Caki2 (cell line): ENCODE data around the gene B3GLCT. TPM values are rescaled to one million over a fixed set of nuclear protein-coding genes. Genes with fewer than 3 reads are reported as not detected.
"Not testable (repeated sequence)": the region's sequence is repeated elsewhere in the genome, so short reads cannot be mapped to it uniquely, and the experiment has no call there.

Experiments
- DNase-seq: peaks from one replicate; pipeline ENCODE4 v3.0.0-alpha.2; 2015; ENCODE audit warnings: low read depth
- in situ Hi-C: cut with HindIII; loops from 2 replicates; pipeline ENCODE4 v1.10.0; 2016; ENCODE audit warnings: low sequenced_read_pairs, low pct_unique_long_range_greater_than_20kb, mixed read lengths
- total RNA-seq: library from RNA; depleted of rRNA; stranded (reverse); fragments of >200 nt; shearing (Covaris generic); gene quantifications from 2 replicates; pipeline ENCODE4 v1.2.3, GENCODE V29; 2014; ENCODE audit warnings: low replicate concordance

The B3GLCT gene
- total RNA-seq, 1 experiment from 2014 or later, result 8.7 TPM

DNA sequence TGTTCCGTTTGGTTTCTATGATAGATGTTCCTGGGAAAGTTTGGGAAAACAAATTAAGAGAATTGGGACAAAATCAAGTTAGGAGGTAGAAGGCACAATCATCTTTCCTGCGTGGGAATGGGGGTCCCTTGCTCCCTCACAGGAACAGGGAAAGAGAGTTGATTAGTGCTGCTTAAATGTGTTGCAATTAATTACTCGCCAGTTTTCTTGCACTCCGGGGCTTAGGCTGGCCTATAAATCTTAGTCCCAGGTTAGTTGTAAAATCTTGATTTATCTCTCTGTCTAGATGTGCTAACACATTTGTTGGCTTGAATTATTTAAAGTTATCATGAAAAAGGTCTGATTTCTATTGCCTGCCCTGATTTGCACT lies 10.1 kb downstream of the B3GLCT start:
- in situ Hi-C loops, result no loop called here
- no peak for DNase-seq

DNA sequence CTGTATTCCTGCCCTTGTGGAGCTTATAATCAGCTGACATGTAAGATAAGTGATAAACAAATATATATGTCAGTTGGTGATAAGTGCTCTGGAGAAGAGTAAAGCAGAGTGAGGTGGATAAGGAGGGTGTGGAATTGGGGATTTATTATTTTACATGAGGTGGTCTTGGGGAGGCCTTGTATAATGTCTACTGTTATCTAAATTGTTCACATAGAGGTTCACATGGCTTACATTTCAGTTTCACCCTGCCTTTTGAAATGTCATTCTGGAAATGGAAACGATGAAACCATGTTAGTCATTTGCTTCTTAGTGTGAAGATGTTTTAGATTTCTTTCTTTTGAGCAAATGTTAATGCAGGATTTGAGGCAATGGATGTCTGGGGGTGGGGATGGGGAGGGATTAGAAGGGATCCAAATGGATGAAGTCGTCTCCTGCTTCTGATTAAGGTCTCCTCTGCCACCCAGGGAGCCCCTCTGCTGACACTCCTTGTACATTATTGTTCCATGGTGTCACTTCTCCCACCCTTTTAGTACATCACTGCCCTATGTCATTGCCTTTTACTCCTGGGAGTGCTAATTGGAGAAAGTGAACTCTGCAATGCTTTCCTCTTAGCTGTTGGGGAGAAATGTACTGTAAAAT lies 14.0 kb downstream of the B3GLCT start:
- DNase-seq, result no peak
- in situ Hi-C loops, result no loop called here

DNA sequence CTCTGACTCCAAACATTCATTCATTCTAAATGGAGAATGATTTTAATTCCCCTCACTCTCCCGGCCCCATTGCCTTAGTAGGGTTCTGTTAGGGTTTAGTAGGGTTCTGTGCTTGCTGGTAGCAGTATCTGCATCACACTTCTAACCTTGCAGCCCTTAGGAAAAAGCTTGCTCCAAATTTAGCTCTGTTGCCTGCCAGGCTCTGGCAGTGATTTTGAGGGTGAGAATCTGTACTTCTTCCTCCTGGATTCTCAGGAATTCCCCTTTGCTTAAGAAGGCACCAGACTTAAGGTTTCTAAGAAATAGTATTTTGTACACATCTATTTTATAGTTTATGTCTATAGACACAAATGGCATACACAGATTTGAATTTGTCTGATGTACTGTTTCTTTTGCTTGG lies 14.7 kb downstream of the B3GLCT start:
- in situ Hi-C loops, result no loop called here
- DNase-seq, result no peak

DNA sequence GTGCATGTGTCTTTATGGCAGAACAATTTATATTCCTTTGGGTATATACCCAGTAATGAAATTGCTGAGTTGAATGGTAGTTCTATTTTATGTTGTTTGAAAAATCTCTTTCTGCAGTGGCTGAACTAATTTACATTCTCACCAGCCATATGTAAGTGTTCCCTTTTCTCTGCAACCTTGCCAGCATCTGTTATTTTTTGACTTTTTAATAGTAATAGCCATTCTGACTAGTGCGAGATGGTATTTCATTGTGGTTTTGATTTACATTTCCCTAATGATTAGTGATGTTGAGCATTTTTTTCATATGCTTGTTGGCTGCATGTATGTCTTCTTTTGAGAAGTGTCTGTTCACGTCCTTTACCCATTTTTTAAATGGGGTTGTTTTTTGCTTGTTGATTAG lies 17.1 kb downstream of the B3GLCT start:
- DNase-seq, in situ Hi-C loops: not testable (repeated sequence)

DNA sequence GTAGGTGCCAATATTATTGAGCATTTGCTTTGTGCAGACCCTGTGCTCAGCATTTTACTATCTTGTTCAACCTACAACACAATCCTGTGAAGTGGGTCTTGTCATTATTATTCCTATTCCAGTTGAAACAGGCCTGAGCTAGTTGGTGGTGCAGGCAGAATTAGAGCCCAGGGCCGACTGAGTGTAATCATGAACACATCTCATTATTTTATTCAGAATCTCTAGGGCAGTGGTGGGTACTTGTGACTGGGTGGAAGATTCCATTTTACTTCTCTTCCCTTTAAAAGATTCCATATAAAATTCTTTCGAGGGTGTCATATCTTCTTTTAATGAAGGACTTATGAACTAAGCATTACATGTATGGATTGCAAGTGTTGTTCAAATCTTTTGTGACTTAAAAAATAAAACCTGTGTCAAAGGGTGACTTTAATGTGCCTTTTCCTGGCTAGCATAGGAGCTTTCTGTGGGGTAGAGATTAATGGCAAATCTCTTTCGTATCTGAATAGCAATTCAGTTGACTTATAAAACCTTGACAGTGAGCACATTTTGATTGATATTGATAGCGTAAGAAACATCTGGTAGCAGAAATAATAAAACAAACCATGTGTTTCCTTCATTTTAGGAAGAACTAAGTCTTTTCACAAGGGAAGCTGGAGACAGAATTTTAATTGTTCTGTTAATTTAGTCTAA lies 20.3 kb downstream of the B3GLCT start:
- DNase-seq, result no peak
- in situ Hi-C loops, result no loop called here

DNA sequence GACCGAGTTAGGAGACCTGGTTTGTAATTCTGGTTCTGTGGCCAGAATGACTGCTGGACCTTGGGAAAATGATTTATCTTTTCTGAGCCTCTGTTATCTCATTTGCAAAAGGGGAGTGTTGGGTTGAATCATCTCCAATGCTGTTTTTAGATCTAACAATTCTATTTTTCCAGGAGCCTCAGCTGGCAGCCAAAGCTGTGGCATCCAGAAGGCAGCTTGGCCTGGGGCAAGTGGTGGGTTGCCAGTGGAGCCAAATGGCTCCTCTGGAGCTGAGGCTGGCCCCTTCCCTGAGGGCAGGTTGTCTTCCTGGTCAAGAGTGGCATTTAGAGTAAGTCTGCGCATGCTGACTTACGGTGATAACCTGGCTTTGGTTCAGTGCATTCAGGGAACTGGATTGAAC lies 21.3 kb downstream of the B3GLCT start:
- in situ Hi-C loops, result no loop called here
- DNase-seq, result no peak

GRCh38 chr13:31223215-31223614 lies 23.4 kb downstream of the B3GLCT start:
- in situ Hi-C loops, result no loop called here
- DNase-seq, result no peak

DNA sequence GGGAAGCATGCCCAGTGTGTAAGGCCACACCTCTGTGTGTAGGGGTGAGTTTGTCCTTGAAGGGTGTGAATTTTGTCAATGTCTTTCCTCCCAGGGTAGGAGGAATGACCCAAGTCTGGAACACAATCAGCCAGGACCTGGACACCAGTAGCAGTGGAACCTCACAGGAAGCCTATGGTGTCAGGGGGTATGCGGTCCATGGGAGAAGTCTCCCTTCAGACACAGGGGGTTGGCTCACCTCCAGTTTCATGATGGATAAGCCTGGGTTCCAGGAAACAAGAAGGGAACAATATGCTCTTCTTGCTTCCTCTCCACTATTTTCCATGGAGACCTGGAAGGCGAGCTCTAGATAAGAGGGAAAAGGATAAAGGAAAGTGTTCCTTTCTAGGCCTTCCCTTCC lies 23.9 kb downstream of the B3GLCT start:
- DNase-seq, result no peak
- in situ Hi-C loops, result no loop called here

DNA sequence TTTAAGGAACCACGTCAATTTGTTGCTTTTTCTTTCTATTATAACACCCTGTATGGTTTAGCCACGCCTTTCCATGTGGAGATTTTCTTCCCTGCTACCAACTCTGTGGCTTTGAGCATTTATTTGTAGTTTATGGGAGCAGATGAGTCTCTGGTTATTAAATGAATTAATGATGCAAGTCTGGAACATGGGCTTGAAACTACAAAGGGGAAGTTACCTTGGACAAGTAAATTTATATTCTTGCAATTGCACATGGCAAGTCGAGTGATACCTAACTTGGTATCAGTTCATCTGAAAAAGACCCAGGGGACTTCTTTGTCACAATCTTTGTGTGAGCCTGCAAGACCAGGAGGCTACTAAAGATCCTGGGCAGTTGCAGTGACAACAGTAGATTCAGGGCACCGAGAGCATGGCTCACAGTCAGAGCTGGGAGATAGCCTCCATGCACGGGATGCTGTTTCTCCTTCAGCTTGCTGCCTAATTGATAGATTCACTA lies 24.4 kb downstream of the B3GLCT start:
- in situ Hi-C loops, result no loop called here
- DNase-seq, result no peak

DNA sequence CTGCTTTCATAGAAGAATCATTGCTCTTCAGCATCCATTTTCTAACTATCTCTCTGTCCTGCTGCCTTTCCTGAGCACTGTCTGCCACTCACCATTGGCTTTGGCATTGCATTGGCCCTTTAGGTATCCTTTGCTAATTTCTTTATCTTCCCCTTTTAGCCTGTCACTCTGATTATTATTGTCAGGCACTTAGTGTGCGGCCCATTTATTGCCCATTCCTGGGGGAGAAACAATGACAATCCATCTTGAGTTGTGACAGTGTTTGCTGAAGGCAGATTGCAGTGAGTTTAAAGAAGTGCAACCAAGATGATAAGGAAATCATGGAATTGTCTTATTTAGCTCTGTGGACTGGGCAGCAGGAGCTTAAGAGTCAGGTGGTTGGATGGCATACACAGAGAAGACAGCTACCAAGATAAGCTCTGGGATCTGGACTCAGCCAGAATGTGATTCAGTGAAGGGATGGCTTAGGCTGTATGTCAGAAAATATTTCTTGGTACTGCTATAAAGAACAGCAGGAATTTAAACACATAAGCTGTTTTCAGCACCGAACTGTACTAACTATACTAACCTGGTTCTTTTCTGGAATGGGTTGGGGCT lies 25.3 kb downstream of the B3GLCT start:
- in situ Hi-C loops, result no loop called here
- no peak for DNase-seq

DNA sequence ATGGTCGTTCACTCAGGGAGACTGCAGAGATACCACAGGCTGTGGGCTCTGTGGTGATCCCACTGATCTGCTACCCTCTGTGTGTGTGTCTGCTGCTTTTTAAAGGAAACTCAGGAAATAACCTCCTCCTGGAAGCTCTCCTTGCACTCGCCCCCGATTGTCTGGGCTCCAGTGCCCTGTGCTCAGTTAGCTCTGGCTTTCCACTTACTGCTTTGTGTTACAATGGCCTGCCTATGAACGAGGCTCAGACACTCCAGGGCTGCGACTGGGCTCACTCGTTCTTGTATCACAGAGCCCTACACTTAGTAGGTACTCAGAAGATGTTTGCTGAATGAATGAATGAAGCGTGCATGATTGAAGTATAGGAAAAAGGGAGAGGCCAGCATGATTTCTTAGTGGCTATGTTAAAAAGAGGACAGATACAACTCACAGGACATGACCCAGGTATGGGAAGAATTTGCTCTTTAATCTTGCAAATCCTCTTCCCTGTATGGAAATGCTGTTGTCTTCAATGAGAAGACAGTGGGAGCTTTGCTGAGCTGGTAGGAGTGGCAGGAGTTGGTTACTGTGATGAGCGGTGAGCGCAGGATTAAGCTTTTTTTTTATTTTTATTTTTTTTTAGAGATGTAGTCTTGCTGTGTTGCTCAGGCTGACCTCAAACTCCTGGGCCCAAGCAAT lies 26.4 kb downstream of the B3GLCT start:
- no peak for DNase-seq
- in situ Hi-C loops, result no loop called here

DNA sequence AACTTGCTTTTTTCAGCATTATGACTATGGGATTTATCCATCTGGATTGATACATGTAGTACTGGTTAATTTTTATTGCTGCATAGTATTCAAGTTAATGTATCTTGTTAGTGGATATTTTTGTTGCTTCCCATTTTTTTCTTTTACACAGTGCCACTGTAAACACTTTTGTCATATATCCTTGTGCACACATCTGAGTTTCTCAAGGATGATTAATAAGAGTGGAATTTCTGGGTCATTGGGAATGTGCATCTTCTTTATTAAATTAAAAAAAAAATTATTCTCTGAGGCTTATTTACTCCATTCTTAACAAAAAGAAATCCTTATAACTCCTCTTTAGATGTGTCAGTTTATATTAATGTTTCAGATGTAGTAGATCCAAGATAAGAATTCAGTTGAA lies 27.3 kb downstream of the B3GLCT start:
- DNase-seq, result no peak
- in situ Hi-C loops, result no loop called here

DNA sequence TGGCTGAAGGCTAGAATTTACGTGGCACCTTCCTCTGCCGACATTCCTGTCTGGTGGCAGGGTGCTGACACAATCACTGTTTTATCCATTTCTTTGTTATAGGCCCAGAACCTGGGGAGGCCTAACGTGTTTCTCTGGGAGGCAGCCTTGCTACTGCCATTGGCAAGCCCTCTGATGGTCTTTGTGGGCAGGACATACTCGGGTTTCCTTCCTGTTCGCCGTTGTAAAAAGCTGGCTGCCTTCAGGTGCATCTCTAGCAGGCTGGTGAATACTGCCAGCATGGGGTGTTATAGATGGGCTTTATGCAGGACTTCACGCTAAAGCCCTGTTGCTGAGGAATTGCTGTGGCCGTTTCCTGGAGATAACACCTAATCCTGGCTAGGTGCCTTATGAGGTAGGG lies 28.1 kb downstream of the B3GLCT start:
- DNase-seq, result no peak
- in situ Hi-C loops, result no loop called here

DNA sequence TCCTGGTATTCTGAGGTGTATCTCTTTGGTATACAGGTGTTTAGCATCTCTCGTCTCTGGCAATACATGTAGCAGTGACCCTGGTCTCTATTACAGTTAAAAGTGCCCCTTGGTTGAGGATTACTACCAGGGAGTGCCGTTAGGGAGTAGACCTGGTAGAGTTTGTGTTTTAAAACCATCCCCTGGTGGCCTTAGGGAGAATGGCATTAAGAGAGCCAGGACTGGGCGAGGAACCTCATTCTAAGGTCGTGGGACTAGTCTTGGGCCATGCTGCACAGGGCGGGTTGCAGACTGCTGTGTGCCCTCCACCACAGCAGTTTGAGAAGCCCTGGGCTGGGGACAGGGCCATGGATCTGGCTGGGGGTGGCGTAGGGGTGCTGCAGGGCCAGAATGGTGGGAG lies 35.0 kb downstream of the B3GLCT start:
- in situ Hi-C loops, result no loop called here
- DNase-seq, result no peak

- in situ Hi-C loops, result no loop called here
- peak; percentile 15 for DNase-seq
These were observed 36.5 kb downstream of the B3GLCT start for GRCh38 chr13:31236211-31236786.

GRCh38 chr13:31240921-31241320 lies 41.1 kb downstream of the B3GLCT start:
- in situ Hi-C loops, result no loop called here

GRCh38 chr13:31242367-31242766 lies 42.6 kb downstream of the B3GLCT start:
- in situ Hi-C loops, result no loop called here
- no peak for DNase-seq

More at GRCh38 chr13:31240921-31241320, 41.1 kb downstream of the B3GLCT start:
- no peak for DNase-seq

- in situ Hi-C loops, result no loop called here
- DNase-seq, result no peak
These were observed 43.1 kb downstream of the B3GLCT start for GRCh38 chr13:31242916-31243315.
